ENCODE measurements around the gene DXO.
"Not testable (repeated sequence)": the region's sequence is repeated elsewhere in the genome, so short reads cannot be mapped to it uniquely, and the experiment has no call there.

The DXO gene

GRCh38 chr6:31980195-31980876 is 8.4 kb upstream of the DXO start:
- DNase-seq (ENCODE audit: low spot score), result not testable (repeated sequence)

GRCh38 chr6:31979238-31979898 is 7.4 kb upstream of the DXO start:
- no peak for DNase-seq (ENCODE audit: low spot score)

GRCh38 chr6:31978831-31979230 is 6.9 kb upstream of the DXO start:
- no peak for DNase-seq (ENCODE audit: low spot score)

- no peak for DNase-seq (ENCODE audit: low spot score)
Observed at GRCh38 chr6:31977816-31978431, 6.0 kb upstream of the DXO start.

- not testable (repeated sequence) for DNase-seq (ENCODE audit: low spot score)
Observed at GRCh38 chr6:31976065-31976464, 4.1 kb upstream of the DXO start.

GRCh38 chr6:31972709-31973350 is 892 bp upstream of the DXO start:
- DNase-seq (ENCODE audit: low spot score), result peak; percentile 73

GRCh38 chr6:31971279-31971992 is 502 bp downstream of the DXO start:
- DNase-seq (ENCODE audit: low spot score), result no peak

GRCh38 chr6:31970604-31971271 is 1.2 kb downstream of the DXO start:
- DNase-seq (ENCODE audit: low spot score), result no peak

GRCh38 chr6:31969712-31970603 is 2.0 kb downstream of the DXO start:
- DNase-seq (ENCODE audit: low spot score), result peak; percentile 10

- no peak for DNase-seq (ENCODE audit: low spot score)
Observed at GRCh38 chr6:31968791-31969711, 2.9 kb downstream of the DXO start.

- no peak for DNase-seq (ENCODE audit: low spot score)
Observed at GRCh38 chr6:31968326-31968725, 3.6 kb downstream of the DXO start.

- DNase-seq (ENCODE audit: low spot score), result no peak
Observed at GRCh38 chr6:31967926-31968320, 4.0 kb downstream of the DXO start.

GRCh38 chr6:31966997-31967925 is 4.7 kb downstream of the DXO start:
- DNase-seq (ENCODE audit: low spot score), result no peak

- DNase-seq (ENCODE audit: low spot score), result no peak
Observed at GRCh38 chr6:31966506-31966905, 5.4 kb downstream of the DXO start.

GRCh38 chr6:31965700-31966099 is 6.2 kb downstream of the DXO start:
- no peak for DNase-seq (ENCODE audit: low spot score)

GRCh38 chr6:31963921-31964320 is 8.0 kb downstream of the DXO start:
- DNase-seq (ENCODE audit: low spot score), result no peak

- DNase-seq (ENCODE audit: low spot score), result no peak
Observed at GRCh38 chr6:31961616-31962015, 10.3 kb downstream of the DXO start.
